ENCODE data around the gene ATP1A1.

The ATP1A1 gene

DNA sequence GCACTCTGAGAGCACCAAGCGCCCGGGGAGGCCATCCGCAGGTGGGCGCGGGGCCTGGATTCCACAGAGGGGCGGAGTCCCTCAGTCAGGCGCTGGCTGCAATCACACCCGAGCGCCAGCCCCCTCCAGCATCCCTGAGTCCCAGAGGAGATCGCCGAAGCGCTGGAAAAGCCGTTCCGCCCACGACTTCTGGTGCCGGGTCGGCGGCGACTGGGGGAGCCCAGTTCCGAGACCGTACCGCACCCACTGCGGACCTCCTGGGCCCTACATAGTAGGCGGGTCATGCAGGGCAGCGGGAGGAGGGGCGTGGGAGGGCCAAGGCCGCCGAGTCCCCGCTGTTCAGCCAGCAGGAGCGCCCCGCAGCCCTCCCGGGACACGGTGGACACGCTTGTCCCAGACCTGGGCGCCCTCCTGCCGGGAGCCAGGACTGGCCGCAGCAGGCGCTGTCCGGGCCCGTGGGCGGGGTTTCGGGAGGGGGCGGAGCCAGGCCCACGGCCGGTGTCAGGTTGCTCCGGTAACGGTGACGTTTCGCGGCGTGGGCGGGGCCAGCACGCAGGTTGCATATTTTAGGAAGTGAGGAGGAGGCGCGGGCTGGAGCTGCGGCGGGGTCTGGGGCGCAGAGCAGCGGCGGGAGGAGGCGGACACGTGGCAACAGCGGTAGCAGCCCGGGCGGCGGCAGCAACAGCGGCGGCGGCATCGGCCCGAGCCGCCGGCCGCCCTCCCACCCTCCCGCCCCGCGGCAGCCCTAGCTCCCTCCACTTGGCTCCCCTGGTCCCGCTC lies at the start of gene ATP1A1:
ATP1A1 (plus strand) TSS at position 594 of the 780 bp plus-strand sequence. CDS start 268 bp downstream, outside the sequence.
- H3K4me3 ChIP-seq (ENCODE audit: low read depth, low read length) = peak within 1 kb of the TSS; percentile 70
- DNase-seq (ENCODE audit: low read depth, low spot score) = peak; percentile 91
- TF ChIP-seq CTCF (IDR thresholded peaks at IDR 0.05; ENCODE audit: low read depth, low read length) = no peak
- in situ Hi-C loops (cut with HindIII; ENCODE audit: low sequenced_read_pairs) = no loop called here

DNA sequence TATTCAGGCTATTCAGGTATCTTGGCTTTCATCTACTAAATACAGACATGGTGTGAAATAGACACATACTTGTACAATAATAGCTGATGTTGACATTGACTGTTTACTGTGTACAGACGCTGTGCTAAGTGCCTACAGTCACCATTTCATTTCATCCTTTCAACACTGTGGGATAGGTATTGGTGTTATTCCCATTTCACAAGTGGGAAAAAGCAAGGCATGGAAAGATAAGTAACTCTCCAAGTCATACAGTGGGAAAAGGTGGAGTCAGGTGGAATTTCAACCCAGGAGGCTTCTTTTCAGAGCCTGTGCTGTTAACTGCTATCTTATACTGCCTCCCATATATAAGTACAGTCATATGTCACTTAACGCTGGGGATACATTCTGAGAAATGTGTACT lies 49.6 kb upstream of the ATP1A1 start:
- no peak overlapping the region for H3K4me3 ChIP-seq (ENCODE audit: low read depth, low read length)
- TF ChIP-seq CTCF (IDR thresholded peaks at IDR 0.05; ENCODE audit: low read depth, low read length) = no peak
- no peak for DNase-seq (ENCODE audit: low read depth, low spot score)
- in situ Hi-C loops (cut with HindIII; ENCODE audit: low sequenced_read_pairs) = no loop called here

DNA sequence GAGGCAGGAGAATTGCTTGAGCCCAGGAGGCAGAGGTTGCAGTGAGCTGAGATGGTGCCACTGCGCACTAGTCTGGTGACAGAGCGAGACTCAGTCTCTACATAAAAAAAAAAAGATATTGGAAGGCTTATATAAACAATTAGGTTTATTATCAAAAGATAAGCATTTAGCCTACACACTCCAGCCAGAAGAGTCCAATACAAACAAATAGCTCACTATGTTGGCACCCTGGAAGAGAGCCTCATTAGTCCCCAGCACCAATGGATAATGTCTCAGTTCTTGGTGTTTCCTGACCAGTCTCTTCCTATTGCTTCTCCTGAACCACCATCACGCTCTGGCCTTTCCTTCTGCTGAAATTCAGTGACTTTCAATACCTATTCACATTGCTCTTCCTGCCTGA lies 48.6 kb upstream of the ATP1A1 start:
- no peak for DNase-seq (ENCODE audit: low read depth, low spot score)
- no peak overlapping the region for H3K4me3 ChIP-seq (ENCODE audit: low read depth, low read length)
- no peak for TF ChIP-seq CTCF (IDR thresholded peaks at IDR 0.05; ENCODE audit: low read depth, low read length)
- in situ Hi-C loops (cut with HindIII; ENCODE audit: low sequenced_read_pairs) = no loop called here

DNA sequence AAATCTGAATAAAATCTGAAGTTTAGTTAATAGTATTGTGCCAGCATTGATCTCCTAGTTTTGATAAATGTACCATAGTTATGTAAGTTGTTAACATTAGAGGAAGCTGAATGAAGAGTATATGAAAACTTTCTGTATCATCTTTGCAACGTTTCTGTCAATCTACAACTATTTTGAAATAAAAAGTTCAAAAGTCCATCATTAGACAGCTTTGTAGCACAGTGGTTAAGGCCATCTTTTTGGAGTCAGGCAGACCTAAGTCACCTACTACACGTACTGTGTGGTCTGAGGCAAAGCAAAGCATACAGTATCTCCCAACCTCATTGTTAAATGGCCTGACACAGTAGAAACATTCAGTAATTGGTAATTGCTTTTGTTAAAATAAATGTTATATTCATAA lies 47.9 kb upstream of the ATP1A1 start:
- DNase-seq (ENCODE audit: low read depth, low spot score) = no peak
- no peak overlapping the region for H3K4me3 ChIP-seq (ENCODE audit: low read depth, low read length)
- in situ Hi-C loops (cut with HindIII; ENCODE audit: low sequenced_read_pairs) = no loop called here
- TF ChIP-seq CTCF (IDR thresholded peaks at IDR 0.05; ENCODE audit: low read depth, low read length) = no peak

GRCh38 chr1:116325922-116326321 lies 47.1 kb upstream of the ATP1A1 start:
- in situ Hi-C loops (cut with HindIII; ENCODE audit: low sequenced_read_pairs) = no loop called here
- TF ChIP-seq CTCF (IDR thresholded peaks at IDR 0.05; ENCODE audit: low read depth, low read length) = no peak
- DNase-seq (ENCODE audit: low read depth, low spot score) = no peak
- no peak overlapping the region for H3K4me3 ChIP-seq (ENCODE audit: low read depth, low read length)

GRCh38 chr1:116326486-116326885 lies 46.6 kb upstream of the ATP1A1 start:
- TF ChIP-seq CTCF (IDR thresholded peaks at IDR 0.05; ENCODE audit: low read depth, low read length) = no peak
- H3K4me3 ChIP-seq (ENCODE audit: low read depth, low read length) = no peak overlapping the region
- DNase-seq (ENCODE audit: low read depth, low spot score) = no peak
- in situ Hi-C loops (cut with HindIII; ENCODE audit: low sequenced_read_pairs) = no loop called here

Data from astrocyte of the spinal cord (primary cell).